GM12878 (cell line): ENCODE results near the gene SNAP29.

Source experiments
- BHLHE40 ChIP-seq, 2 experiments: fragments of 450-650 bp in 1 of 2; IDR thresholded peaks; 2 replicates each; pipeline ENCODE4 v1.6.1; 2011 to 2017; ENCODE audit warnings: low read depth in 2 of 2, borderline replicate concordance in 1 of 2, improper control_type of control experiment in 1 of 2, low read length in 1 of 2, mild to moderate bottlenecking in 1 of 2
- CBX5 ChIP-seq: sonication (generic); IDR thresholded peaks from 2 replicates; pipeline ENCODE4 v1.6.1; 2016; ENCODE audit warnings: low read depth, moderate library complexity, mild to moderate bottlenecking, inconsistent platforms
- CTCF ChIP-seq, 3 experiments: IDR thresholded peaks in 2 of 3; conservative IDR thresholded peaks in 1 of 3; 2 replicates each; pipeline ENCODE4 v1.5.1; 2011; ENCODE audit warnings: low read depth in 3 of 3, low read length in 3 of 3, mild to moderate bottlenecking in 3 of 3, control low read depth in 2 of 3, moderate library complexity in 2 of 3, inconsistent platforms in 1 of 3, mixed read lengths in 1 of 3; ENCODE audit not compliant: control insufficient read depth in 2 of 3, insufficient read depth in 1 of 3; ENCODE audit errors: extremely low read depth in 1 of 3
- ELK1 ChIP-seq: IDR thresholded peaks from 2 replicates; pipeline ENCODE4 v1.6.1; 2012; ENCODE audit warnings: low read depth, low read length, improper control_type of control experiment
- FOS ChIP-seq: IDR thresholded peaks from 3 replicates; pipeline ENCODE4 v1.6.1; 2011; ENCODE audit warnings: borderline replicate concordance; ENCODE audit not compliant: insufficient read length; ENCODE audit errors: extremely low read depth
- NR2C2 ChIP-seq: IDR thresholded peaks from 2 replicates; pipeline ENCODE4 v1.6.1; 2011; ENCODE audit warnings: borderline replicate concordance, low read depth; ENCODE audit not compliant: control insufficient read depth, insufficient read length
- POLR2A ChIP-seq: IDR thresholded peaks from 2 replicates; pipeline ENCODE4 v1.6.1; 2011; ENCODE audit warnings: low read depth, mild to moderate bottlenecking, low read length
- RAD21 ChIP-seq: IDR thresholded peaks from 2 replicates; pipeline ENCODE4 v1.6.1; 2011; ENCODE audit warnings: mild to moderate bottlenecking, low read depth, low read length, moderate library complexity; ENCODE audit not compliant: insufficient read depth
- SMC3 ChIP-seq: IDR thresholded peaks from 2 replicates; pipeline ENCODE4 v1.6.1; 2011; ENCODE audit warnings: low read length, improper control_type of control experiment, borderline replicate concordance
- ZBTB33 ChIP-seq: fragments of 450-650 bp; IDR thresholded peaks from 2 replicates; pipeline ENCODE4 v1.6.1; 2017; ENCODE audit warnings: mild to moderate bottlenecking
- TF ChIP-seq, protein P1 (sequence below): IDR thresholded peaks from 2 replicates; pipeline ENCODE4 v1.6.1; 2011; ENCODE audit warnings: low read depth, low read length, improper control_type of control experiment, borderline replicate concordance

- TF ChIP-seq ELK1 (no peak), CBX5 (no peak), SMC3 (no peak), CTCF (IDR thresholded peaks at IDR 0.05 in 2 of 3, conservative IDR thresholded peaks at IDR 0.05 in 1 of 3; ENCODE audit: control insufficient read depth in 2 of 3, extremely low read depth in 1 of 3, insufficient read depth in 1 of 3, low read depth in 3 of 3, low read length in 3 of 3) (no peak), BHLHE40 (IDR thresholded peaks at IDR 0.05; ENCODE audit: borderline replicate concordance in 1 of 2, low read depth in 2 of 2, low read length in 1 of 2) (no peak), ZBTB33 (no peak), POLR2A (no peak), RAD21 (no peak), FOS (no peak), NR2C2 (no peak)
- TF ChIP-seq, protein P1, sequence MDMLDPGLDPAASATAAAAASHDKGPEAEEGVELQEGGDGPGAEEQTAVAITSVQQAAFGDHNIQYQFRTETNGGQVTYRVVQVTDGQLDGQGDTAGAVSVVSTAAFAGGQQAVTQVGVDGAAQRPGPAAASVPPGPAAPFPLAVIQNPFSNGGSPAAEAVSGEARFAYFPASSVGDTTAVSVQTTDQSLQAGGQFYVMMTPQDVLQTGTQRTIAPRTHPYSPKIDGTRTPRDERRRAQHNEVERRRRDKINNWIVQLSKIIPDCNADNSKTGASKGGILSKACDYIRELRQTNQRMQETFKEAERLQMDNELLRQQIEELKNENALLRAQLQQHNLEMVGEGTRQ = no peak
Observed at GRCh38 chr22:20903093-20903492, 44.3 kb downstream of the SNAP29 start.
